ENCODE measurements around the gene BEX5.
"Not testable (repeated sequence)": the region's sequence is repeated elsewhere in the genome, so short reads cannot be mapped to it uniquely, and the experiment has no call there.

BEX5 gene

DNA sequence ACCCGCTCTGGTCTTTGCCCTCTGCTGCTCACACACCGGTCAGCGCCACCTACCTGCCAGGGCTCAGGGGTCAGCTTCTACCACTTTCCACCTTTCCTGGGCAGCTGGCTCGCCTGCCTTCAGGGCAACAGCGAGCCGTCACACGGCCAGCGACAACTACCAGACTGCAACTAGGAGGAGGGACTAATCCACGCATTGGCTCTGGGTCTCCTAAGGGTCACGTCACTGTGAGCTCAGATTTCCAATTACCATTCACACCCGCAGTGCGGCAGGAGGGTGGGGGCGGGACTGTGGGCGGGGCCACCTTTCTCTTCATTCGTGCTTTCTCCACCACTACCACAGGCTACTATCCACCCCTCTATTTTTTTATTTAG, at the start of gene BEX5:
BEX5 (minus strand) TSS at position 172 of the 374 bp plus-strand sequence. CDS start 1,712 bp downstream, outside the sequence.
- no peak for DNase-seq (ENCODE audit: low read depth, low spot score)
- H3K27ac ChIP-seq = no peak within 1 kb of the TSS

DNA sequence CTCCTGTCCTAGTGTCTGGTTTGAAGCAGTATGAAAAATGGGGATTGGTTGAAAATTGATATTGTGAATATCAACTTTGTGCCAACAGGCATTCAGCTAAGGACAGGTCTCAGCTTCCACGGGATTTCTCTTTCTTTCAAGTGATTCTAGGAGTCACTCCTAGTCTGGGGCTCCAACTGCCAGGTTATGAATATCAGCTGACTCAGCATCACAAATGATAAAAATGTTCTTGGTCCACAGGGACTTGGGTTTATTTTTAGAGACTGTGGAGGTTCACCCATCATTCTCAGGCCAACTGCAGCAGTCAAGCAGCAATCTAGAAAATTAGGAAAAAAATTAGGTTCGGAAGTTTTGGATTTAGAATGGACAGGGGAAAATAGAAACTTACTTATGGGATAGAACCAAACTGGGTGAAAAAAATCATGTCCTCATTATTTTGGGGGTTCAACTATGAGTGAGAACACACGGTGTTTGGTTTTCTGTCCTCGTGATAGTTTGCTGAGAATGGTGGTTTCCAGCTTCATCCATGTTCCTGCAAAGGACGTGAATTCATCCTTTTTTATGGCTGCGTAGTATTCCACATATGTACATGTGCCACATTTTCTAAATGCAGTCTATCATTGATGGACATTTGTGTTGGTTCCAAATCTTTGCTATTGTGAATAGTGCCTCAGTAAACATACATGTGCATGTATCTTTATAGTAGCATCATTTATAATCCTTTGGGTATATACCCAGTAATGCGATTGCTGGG, 30.4 kb upstream of the BEX5 start:
- DNase-seq (ENCODE audit: low read depth, low spot score) = no peak
- H3K27ac ChIP-seq = no peak overlapping the region

DNA sequence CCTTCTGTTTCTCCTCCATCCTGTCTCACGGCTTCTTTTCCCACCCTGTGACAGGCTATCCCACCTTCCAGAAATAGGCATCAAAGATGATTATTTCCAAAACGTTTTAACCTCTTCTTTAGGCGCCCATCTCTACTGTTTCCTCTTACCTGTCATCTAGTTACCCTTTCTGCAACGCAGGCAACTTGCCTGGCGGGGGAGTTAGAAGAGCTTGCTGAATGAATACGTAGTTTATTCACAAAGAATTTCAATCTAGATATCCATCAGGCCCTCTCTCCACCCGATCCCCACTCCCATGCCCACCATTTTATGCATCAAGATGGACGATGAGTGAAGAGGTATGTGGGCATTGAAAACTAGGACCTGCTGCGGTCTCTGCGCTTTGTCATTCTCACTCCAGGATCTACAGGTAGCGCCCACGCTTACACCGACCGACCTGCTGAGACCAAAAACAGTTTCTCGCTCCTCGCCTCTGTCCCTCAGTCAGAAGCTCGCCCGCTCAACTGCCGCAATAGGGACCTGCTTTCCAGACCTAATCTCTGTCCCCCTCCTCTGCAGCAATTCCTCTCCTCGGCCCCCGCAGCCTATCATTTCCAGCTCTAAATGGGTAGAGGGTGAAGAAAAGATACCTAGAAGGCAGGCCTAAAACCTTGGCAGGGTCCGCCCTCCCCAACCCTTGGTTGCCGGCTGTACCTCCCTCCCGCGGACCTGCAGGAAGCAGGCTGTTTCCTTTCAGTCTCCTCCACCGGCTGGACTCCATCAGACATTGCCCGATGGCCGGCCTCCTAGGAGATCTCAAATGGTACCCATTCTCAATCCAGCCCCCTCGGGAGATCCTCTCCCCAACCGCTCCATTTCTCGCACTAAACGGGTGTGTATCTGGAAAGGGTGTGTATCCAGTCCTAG, 624 bp downstream of the BEX5 start:
- no peak for DNase-seq (ENCODE audit: low read depth, low spot score)
- no peak overlapping the region for H3K27ac ChIP-seq

DNA sequence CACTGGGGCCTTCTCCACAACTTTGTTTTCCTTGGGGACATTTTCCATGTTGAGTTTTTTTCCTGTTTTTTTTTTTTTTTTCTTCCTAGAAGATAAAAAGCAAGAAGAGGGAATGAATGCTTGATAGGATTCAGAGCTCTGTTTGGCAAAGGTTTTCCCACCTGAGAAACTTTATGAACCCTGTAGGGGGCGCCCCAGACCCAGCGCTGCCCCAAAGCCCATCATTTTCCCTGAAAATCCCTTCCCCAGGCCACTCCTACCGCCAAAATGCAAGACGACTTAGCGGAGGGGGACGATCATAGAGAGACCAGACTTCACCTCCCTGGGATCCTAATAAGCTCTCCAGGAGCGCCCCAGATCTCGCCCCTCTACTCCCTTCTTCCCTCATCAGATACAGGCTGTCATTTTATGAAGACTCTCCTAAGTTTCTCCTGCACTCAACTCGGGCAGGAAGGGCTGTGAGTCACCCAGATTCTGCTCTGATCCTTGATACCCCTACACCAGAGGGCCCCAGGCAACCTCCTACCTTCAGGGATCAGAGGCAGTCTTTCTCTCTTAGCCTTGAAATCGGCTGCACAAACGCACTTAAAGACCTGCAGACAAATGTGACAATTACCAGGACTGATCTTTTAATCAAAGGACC, 1.4 kb downstream of the BEX5 start:
- no peak overlapping the region for H3K27ac ChIP-seq
- DNase-seq (ENCODE audit: low read depth, low spot score) = no peak

DNA sequence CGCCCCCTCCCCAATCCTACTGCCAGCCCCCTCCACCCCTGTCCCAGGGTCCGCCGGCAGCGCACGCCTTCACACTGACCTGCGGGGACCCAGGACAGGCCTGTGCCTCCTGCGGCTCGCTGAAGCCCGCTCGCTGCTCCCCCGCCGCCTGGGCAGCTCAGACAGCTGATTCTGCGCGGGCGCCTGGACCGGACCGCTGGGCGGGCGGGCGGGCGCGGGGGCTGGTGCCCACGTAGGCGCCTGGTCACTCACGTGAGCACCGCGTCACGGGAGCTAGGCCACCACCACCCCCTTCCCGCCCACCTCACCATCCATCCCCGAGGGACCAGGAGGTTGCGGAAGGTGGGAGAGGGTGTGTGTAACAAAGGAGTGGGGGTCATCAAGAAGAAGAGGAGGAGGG, 13.5 kb downstream of the BEX5 start, which contains the start of gene TCEAL6:
TCEAL6 (minus strand) TSS at position 208 of the 400 bp plus-strand sequence.
- DNase-seq (ENCODE audit: low read depth, low spot score); H3K27ac ChIP-seq: not testable (repeated sequence)

DNA sequence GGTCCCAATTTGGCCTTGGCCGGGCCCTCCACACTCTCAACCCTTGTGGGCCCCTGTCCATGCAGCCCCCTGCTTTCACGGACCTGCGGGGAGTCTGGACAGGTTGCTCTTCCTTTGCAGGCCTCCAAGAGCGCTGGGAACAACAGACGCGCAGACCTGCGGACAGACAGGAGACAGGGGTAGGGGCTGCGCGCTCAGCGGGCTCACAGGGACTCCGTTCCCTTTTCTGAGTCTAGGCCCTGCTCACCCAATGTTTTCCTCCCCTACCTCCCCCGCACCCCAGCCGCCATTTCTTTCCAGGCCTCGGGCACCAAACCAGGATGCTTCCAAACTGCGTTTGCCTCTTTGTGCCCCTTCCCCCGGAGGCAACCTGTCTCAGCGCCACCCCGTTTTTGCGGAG, 14.1 kb downstream of the BEX5 start:
- not testable (repeated sequence) for H3K27ac ChIP-seq

DNA sequence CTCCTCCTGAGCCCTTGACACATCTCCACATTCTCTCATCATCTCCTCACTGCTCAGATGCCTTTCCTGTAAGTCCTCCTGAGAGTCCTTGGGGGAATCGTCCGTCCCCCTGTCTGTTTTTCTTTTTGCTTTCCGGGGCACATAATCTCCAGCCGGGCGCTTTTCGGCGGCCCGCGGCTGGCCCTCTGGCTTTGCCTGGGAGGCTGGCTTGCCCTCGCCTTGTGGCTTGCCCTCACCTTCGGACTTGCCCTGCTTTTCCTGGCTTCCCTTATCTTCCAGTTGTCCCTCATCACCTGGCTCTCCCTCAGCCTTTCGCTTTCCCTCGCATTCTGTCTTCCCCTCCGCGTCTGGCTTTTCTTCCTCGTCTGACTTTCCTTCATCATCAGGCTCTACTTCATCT, 14.9 kb downstream of the BEX5 start:
- not testable (repeated sequence) for DNase-seq (ENCODE audit: low read depth, low spot score)

More for the DNA sequence above, 14.1 kb downstream of the BEX5 start:
- DNase-seq (ENCODE audit: low read depth, low spot score) = not testable (repeated sequence)

DNA sequence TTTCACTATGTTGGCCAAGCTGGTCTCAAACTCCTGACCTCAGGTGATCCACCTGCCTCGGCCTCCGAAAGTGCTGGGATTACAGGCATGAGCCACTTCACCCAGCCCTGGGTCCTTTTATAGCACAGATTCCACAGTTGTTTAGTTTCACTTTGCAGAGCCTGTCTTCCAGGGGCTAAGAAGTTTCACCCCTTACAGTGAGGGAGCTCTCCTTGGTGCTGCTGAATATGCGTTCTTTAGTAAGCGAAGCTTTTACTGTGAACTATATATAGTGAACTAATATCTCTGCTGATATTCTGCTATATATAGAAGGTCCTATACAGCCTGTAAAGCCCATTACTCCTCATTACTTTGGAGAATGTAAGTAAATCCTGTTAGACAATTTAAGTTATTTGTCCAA, 17.7 kb downstream of the BEX5 start:
- no peak for DNase-seq (ENCODE audit: low read depth, low spot score)
- H3K27ac ChIP-seq = no peak overlapping the region

More for the DNA sequence above, 14.9 kb downstream of the BEX5 start:
- H3K27ac ChIP-seq = not testable (repeated sequence)

DNA sequence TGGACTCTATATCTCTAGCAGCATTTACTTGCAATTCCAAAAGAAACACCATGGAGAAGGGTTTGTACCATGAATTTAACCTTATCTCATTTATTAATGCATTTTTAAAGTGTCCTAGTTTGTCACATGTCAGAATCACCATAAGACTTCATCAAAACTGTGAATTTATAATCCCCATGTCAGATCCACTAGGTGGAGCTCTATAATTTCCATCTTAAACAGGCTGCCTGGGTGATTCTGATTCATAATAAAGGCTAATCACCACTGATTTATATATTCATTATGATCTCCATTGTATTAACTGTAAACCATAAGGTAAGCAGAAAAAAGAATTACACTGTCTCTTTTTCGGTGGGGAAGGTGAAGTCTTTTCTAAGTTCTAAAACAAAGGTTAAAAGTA, 26.3 kb downstream of the BEX5 start:
- DNase-seq (ENCODE audit: low read depth, low spot score) = no peak

DNA sequence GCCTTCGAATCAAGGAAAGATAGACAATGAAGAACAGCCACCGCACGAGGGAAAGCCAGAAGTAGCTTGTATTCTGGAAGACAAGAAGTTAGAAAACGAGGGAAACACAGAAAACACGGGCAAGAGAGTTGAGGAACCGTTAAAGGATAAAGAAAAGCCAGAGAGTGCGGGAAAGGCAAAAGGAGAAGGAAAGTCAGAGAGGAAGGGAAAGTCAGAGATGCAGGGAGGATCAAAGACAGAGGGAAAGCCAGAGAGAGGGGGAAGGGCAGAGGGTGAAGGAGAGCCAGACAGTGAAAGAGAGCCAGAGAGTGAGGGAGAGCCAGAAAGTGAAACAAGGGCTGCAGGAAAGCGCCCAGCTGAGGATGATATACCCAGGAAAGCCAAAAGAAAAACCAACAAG, 28.9 kb downstream of the BEX5 start:
- no peak for DNase-seq (ENCODE audit: low read depth, low spot score)

More for the DNA sequence above, 26.3 kb downstream of the BEX5 start:
- no peak overlapping the region for H3K27ac ChIP-seq

DNA sequence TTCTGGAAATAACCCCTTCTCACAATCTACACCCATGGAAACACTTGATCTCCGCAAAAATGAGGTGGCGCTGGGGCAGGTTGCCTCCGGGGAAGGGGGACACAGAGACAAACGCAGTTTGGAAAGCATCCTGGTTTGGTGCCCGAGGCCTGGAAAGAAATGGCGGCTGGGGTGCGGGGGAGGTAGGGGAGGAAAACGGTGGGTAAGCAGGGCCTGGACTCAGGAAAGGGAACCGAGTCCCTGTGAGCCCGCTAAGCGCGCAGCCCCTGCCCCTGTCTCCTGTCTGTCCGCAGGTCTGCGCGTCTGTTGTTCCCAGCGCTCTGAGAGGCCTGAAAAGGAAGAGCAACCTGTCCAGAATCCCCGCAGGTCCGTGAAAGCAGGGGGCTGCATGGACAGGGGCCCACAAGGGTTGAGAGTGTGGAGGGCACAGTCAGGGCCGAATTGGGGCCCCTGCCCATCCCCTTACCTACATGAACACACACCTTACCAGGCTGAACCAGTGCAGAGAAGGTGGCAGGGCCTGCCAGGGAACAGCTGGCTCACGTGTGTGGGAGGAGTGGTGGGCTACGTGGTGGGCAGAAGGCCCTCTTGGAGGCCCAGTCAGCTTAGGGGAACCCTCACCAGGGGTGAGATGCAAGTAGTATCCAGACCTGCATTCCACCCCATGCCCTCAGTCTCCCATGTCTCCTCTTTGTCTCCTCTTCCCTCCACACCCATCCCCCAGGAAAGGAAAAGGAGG, 29.5 kb downstream of the BEX5 start:
- H3K27ac ChIP-seq; DNase-seq (ENCODE audit: low read depth, low spot score): not testable (repeated sequence)

More for the DNA sequence above, 28.9 kb downstream of the BEX5 start:
- no peak overlapping the region for H3K27ac ChIP-seq

DNA sequence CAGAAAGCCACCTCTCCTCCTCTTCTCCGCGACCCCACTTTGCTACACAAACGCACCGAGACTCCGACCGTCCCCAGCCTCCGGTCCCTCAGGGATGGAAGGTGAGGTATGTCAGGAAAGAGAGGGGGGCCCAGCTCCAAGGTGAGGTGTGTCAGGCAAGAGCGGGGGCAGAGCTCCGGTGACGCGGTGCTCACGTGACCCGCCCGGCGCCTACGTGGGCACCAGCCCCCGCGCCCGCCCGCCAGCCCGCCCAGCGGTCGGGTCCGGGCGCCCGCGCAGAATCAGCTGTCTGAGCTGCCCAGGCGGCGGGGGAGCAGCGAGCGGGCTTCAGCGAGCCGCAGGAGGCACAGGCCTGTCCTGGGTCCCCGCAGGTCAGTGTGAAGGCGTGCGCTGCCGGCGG, 30.3 kb downstream of the BEX5 start, which contains the start of gene TCEAL2:
TCEAL2 (plus strand) TSS at position 244 of the 400 bp plus-strand sequence. CDS start 1,152 bp downstream, outside the sequence.
- not testable (repeated sequence) for H3K27ac ChIP-seq; DNase-seq (ENCODE audit: low read depth, low spot score)

DNA sequence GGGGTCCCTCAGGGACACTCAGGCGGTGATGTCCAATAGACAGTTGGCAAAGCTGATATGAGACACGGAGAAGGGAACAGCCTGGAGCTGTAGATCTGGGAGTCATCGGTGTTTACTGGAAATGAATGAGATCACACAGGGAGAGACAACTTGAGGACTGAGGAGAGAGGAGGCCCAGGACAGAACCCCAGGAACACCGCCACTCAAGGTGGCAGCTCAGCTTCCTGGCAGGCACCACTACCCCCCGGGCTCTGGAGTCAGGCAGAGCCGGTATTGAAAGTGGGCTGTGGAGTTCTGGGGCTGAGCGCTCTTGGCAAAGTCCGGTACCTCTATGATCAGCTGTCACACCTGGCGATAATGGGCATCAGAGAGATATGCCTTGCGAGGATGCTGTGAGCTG, 30.8 kb downstream of the BEX5 start:
- not testable (repeated sequence) for H3K27ac ChIP-seq; DNase-seq (ENCODE audit: low read depth, low spot score)

DNA sequence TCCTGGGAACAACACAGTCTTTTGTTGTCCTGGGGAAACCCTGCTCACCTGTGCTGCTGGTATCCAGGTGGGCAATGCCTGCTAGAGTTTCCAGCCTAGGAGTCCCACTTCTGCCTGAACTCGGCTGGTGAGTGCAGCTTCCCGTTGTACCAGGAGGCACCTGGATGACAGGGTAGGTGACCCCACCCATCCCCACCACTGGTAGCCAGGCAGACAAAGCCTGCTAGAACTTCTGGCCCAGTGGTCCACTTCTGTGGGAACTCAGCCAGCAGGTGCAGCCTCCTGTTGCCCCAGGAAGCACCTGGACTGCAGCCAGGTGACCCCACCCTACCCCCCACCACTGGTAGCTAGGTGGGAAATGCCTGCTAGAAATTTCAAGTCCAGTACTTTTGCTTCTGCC, 40.0 kb downstream of the BEX5 start:
- no peak for DNase-seq (ENCODE audit: low read depth, low spot score)
- no peak overlapping the region for H3K27ac ChIP-seq

DNA sequence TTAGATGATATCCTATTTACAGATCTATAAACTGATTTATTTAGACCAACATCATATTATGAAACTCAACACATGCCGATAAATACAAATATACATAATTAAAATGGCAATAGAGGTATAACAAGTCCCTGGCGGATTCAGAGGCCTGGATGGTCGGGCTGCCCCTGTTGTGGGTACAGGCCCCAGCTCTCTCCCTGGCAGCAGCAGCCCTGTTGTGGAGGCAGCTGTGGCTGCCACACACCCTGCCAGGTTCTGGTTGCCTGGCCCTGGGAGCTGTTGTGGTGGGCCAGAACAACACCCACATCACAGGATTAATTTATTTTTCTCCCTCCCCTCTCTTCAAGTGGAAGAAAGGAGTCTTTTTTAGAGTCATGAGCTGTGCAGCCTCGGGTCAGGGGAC, 42.4 kb downstream of the BEX5 start:
- DNase-seq (ENCODE audit: low read depth, low spot score) = no peak

More for the DNA sequence above, 42.4 kb downstream of the BEX5 start:
- H3K27ac ChIP-seq = no peak overlapping the region

Data from epithelial cell of prostate (primary cell).